C4-2B (cell line): ENCODE results near the gene SLC25A51.
"Not testable (repeated sequence)": the region's sequence is repeated elsewhere in the genome, so short reads cannot be mapped to it uniquely, and the experiment has no call there.

Experiments used
- H3K27ac ChIP-seq: fragments of 450-650 bp; 2 replicates; pipeline ENCODE4 v1.5.1; 2017
- ZFX ChIP-seq: fragments of 450-650 bp; IDR thresholded peaks from 2 replicates; pipeline ENCODE4 v1.6.1; 2017
- TF ChIP-seq, protein P1 (sequence below): fragments of 450-650 bp; conservative IDR thresholded peaks from 2 replicates; pipeline ENCODE4 v1.5.1; 2017; ENCODE audit warnings: mild to moderate bottlenecking

SLC25A51 gene

DNA sequence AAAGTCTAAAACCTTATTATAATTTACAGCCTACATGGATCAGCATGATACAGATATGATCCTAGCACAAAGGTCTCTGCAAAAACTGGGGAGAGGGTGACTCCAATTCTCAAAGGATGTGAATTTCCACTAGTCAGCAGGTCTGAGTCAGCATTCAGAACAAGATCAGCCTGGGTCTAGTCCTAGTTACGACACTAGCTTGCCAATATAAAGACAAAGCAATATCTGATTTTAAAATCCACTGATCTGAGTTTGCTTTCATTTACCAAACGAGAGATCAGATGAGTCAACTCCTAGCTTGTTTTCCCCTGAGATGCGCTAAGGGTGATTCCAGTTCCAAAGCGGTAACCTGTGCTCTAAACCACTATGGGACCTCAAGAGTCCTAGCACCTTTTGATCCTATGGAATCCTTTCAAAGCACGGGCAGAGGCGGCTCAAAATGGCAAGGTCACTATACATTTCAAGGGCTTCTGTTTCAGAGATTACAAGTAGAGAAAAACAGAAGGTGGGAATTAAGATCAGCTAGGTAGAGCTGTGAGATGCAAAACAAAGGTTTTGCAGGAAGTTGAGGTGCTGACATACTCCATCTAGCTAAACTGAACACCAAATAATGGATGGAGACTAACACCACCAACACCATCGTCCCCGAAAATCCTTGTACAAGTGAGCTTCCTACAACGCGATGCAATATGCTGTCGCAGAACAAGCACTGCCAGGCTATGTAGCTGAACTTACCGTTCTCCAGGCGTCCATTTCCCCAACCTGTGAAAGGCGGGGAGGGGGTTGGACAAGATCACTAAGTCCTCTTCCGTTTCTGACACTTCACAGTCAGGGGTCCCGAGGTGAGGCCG lies 906 bp downstream of the SLC25A51 start:
- no peak for TF ChIP-seq ZFX
- TF ChIP-seq, protein P1, sequence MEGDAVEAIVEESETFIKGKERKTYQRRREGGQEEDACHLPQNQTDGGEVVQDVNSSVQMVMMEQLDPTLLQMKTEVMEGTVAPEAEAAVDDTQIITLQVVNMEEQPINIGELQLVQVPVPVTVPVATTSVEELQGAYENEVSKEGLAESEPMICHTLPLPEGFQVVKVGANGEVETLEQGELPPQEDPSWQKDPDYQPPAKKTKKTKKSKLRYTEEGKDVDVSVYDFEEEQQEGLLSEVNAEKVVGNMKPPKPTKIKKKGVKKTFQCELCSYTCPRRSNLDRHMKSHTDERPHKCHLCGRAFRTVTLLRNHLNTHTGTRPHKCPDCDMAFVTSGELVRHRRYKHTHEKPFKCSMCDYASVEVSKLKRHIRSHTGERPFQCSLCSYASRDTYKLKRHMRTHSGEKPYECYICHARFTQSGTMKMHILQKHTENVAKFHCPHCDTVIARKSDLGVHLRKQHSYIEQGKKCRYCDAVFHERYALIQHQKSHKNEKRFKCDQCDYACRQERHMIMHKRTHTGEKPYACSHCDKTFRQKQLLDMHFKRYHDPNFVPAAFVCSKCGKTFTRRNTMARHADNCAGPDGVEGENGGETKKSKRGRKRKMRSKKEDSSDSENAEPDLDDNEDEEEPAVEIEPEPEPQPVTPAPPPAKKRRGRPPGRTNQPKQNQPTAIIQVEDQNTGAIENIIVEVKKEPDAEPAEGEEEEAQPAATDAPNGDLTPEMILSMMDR = no peak
- H3K27ac ChIP-seq = peak overlapping the region; percentile 87

- TF ChIP-seq, protein P1 = no peak
- TF ChIP-seq ZFX = no peak
- H3K27ac ChIP-seq = no peak overlapping the region
Observed at GRCh38 chr9:37902131-37902530, 1.8 kb downstream of the SLC25A51 start.

GRCh38 chr9:37899041-37899440 lies 4.9 kb downstream of the SLC25A51 start:
- H3K27ac ChIP-seq = no peak overlapping the region
- TF ChIP-seq, protein P1 = no peak
- no peak for TF ChIP-seq ZFX

GRCh38 chr9:37897665-37898064 lies 6.3 kb downstream of the SLC25A51 start:
- TF ChIP-seq, protein P1 = no peak
- TF ChIP-seq ZFX = no peak

DNA sequence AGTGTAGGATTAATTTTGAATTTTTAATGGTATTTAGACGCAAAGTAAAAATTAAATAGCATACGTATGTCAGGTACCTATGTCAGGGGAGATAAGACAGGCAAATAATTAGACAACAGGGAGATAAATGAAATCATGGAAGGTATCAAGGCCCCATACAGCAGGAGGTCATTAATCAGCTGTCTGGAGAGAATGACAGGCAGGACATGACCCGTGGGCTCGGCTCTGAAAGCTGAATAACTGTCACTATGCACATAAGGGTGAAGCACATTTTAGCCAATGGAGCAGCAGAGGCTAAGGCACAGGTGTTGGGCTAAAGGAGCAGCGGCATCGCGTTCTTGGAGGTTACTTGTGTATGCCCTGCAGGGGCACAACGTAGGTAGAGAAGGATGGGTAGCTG lies 11.9 kb downstream of the SLC25A51 start:
- TF ChIP-seq, protein P1 = no peak
- TF ChIP-seq ZFX = no peak
- no peak overlapping the region for H3K27ac ChIP-seq

More at GRCh38 chr9:37897665-37898064, 6.3 kb downstream of the SLC25A51 start:
- H3K27ac ChIP-seq = no peak overlapping the region

DNA sequence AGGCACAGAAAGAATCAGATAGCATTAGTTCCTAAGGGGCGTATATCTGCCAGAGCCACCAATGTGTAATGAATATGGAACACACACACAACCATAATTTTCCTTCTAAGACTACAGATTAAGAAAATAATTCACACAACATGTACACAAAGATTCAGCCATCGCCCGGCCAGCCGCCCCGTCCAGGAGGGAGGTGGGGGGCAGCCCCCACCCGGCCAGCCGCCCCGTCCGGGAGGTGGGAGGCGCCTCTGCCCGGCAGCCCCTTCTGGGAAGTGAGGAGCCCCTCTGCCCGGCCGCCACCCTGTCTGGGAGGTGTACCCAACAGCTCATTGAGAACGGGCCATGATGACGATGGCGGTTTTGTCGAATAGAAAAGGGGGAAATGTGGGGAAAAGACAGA lies 12.9 kb downstream of the SLC25A51 start:
- not testable (repeated sequence) for H3K27ac ChIP-seq

DNA sequence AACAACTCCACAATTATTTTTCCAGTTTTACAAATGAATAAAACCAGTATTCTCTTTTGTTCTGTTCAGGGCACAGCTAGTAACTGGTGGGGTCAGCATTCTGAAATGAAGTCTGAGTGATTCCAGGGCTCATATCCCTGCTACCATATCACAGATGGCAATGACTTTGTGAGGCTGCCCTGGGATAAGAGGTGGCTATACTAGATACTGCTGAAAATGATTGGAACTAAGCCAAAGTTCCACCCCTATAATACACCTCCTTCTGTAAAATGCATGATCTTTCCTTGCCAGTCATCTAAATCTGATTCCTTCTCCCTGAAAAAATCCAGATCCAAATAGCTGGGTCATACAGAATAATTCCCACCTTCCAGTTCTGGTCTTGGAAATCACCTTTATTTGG lies 14.4 kb downstream of the SLC25A51 start:
- TF ChIP-seq, protein P1 = no peak
- no peak for TF ChIP-seq ZFX
- H3K27ac ChIP-seq = no peak overlapping the region

- not testable (repeated sequence) for H3K27ac ChIP-seq
Observed at GRCh38 chr9:37887977-37888583, 15.8 kb downstream of the SLC25A51 start.
